Activated T-cell treated with anti-CD3 and anti-CD28 coated beads, Interleukin-2, amount 50 U/mL, for 48 hours (primary cell): ENCODE data around the gene ZRANB1.

Experiments
- DNase-seq, 2 experiments: peaks; one replicate each; pipeline ENCODE4 v3.0.0-alpha.2; 2020

The ZRANB1 gene

DNA sequence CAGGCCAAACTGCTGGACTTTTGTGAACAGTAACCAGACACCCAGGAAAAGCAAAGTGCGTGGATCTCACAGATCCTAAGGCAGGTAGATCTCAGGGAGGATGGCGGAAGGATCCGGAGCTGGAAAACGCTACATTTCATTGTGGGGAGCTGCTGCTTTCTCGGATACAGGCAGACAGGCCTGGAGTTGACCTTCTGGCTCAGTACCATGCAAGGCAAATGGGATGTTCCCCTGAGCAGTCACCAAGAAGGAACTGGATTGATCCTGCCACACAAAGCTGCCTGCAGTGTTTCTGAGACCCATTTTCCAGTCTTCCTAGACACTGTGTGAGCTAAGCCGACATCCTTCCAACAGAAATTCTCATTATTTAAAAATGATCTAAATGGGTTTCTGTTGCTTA, 65.5 kb downstream of the ZRANB1 start:
- DNase-seq = no peak

DNA sequence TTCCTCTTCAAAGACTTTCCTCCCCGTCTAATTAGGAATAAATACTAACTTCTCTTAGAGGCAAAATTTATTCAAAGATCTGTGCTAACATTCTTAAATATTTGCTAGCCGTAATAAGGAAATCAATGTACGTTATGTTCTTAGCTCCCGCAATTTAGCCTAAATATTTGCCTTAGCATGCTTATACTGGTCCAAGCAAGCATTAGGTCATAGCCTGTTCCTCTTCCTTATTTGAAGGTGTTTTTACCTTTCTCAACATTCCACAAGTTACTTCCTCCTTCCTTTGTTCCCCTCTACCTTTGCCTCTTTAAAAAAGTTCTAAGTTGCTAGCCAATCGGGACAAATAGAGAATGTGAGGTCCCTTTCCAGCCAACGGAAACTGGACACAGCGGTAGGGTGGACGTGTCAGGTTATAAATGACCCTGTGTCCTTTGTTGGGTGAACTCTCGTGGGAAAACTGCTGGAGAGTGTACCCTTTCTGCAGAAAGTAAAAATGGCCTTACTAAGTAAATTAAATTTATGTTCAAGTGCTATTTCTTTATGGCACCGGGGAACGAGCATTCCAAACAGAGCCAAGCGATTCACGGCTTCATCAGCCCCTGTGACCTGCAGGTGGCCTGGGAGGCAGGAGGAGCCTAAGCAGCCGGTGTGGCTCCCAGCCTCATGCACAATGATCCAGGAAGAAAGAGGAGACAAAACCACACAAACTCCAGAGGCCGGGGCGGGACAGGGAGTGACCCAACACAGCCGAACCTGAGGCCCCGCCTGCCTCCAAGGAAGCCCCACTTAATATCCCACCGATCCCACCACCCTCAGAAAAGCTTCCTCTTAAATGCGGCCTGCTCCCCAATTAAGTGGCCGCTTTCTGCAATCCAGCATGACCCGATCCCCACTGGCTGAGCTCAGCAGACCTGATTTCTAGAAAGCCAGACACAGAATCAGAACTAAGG, 67.0 kb downstream of the ZRANB1 start:
- DNase-seq = no peak

DNA sequence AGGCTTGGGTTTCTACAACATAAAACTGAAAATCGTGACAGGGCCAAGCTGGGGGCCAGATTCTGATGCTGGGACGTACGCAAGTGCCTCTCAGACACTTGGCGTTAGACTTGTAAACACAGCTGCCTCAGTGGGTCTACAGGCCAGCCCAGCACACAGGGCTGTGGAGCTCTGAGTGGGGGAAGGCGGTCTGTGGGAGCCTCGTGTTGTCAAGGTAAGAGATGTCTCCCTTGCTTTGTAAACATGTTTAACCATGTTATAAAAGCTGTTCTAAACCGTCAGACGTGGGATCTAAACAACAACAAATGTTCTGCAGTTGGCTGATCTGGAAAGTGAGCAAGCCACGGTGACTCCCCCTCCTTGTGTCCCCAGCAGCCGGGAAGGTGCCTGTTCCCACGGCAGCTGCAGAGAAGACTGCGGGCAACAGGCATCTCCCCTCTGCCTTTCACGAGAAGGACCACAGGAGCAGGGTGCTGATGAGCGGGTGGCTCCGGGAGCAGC, 67.8 kb downstream of the ZRANB1 start:
- DNase-seq = no peak

- DNase-seq = no peak
These were observed 68.4 kb downstream of the ZRANB1 start for GRCh38 chr10:125010362-125010761.

GRCh38 chr10:125011171-125011925, 69.4 kb downstream of the ZRANB1 start:
- DNase-seq = no peak

- DNase-seq = no peak
These were observed 70.2 kb downstream of the ZRANB1 start for GRCh38 chr10:125011926-125012705.

DNA sequence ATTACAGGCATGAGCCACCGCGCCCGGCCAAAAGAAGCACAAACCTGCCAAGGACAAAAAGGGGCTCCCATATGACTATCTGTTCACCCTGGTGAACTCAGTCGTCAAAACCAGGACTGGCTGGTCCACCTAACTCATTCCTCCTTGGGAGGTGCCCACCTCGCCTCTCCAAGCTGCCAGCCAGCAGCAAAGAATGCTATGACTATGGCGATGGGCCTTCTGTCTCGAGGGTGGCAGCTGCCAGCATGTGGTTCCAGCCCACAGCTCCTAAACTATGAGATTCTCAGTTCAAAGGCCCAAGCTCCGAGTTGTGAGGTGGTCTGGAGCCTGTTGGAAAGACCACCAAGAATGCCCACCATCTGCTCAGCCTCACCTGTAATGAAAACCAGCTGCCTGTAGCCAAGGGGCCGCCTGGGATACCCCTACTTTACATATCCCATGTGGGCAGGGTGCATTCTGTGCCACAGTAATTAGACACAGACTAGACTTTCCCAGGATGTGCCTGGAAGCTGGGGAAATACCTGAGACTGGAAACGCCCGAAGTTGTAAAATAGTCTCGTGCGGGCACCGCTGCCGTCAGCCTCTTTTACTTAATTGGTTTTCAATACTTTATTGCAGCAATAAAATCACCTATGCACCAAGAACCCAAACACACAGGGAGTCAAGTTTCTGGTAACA, 71.1 kb downstream of the ZRANB1 start:
- DNase-seq = no peak

- DNase-seq = no peak
These were observed 71.6 kb downstream of the ZRANB1 start for GRCh38 chr10:125013529-125013872.

- DNase-seq = no peak
These were observed 72.3 kb downstream of the ZRANB1 start for GRCh38 chr10:125014086-125014830.

GRCh38 chr10:125014836-125015355, 73.0 kb downstream of the ZRANB1 start:
- DNase-seq = no peak

DNA sequence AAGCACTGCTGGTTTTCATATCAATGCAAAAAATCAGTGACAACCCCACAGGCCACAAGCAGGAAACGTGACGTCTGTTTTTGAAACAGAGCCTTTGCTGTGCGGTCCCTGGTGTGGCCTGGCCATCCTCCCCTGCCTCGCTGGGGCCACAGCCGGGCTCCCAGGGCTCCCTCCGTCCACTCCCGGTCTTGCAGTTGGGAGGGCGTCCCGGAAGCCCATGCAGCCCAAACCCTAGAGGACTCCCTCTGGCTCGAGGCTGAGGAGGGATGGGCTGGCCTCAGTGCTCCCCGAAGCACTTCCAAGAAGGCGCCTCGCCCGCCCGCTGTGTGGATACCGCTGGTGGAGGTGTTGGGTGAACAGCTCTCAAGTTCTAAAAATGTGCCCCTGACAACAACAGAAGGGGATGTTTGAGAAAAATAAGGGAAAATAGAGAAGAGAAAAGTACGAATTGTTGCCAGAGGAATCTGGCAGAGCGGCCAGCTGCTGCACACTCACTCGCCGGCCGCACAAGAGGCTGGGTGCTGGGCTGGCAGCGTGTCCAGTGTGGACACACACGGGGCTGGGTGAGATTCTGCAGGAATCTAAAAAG, 73.5 kb downstream of the ZRANB1 start:
- DNase-seq = no peak

DNA sequence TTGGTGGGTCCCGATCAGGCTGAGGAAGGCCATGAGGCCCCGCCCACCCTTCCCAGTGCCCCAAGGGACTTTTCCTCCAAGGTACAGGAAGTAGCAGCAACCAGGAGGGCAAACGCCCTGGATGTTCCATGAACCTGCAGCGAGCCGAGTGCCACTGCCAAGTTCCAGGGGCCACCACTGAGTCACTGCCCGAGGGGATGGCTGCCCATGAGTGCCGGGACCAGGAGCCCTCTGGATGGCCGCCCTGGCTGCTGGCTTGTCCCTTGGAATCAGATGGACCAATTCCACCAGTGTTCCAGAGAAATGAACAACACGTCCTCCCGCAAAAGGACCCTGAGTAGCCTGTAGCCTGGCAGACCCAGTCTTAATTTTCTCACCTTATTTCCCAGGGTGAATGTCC, 74.2 kb downstream of the ZRANB1 start:
- DNase-seq = no peak

DNA sequence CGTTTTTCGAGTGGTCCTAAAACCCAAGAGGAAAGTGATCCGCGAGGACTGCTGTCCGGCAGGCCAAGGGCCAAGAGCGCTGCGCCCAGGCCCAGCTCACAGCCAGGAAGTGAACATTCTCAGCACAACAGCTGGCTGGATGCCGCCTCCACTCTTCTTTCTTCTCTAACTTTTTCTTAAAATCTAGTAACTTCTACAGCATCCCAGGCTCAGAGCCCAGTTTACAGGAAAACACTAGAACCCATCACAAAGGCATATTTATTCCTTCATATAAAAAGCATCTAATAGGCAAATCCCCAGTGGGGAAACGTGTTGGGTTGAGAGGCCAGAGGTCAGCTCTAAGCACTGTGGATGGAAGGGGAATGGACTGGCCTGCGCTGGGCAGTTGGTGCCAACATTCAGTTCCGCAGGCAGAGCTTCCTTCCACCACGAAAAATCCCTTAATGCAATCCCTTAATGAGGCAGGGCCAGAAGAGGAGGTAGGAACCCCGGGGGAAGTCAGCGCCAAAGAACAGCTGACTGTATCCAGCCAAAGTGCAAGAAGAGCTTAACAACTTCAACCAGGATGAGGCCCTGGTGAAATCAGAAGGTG, 74.8 kb downstream of the ZRANB1 start:
- DNase-seq = no peak

DNA sequence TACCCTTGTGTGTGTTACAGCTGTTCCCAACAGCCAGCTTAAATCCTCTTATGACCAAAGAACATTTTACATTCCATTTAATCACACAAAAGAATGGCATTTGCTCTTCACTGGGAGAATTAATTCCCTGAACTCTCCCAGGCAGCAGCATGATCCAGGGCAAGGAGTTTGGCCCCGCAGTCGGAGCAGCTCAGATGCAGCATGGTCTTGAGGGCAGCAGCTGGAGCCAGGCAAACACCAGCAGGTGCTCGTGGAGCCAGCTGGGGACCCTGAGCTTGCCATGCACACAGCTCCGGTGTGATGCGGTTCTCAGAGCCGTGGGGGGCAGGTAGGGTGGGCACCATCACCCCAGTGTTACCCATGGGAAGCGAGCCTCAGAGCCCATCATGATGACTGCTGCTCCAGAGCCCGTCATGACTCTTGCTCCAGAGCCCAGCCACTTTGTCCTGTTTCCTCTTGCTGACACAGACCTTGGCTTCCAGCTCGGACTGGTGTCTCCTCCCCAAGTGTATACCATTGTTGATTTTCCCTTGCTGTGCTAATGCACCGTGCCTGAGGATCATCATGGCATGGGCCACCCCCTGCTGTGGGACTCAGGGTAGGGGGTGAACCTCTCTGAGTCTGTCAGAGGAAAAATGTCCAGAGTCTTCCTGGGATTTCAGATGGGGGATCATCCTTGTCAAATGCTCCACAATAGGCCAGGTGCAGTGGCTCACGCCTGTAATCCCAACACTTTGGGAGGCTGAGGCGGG, 75.8 kb downstream of the ZRANB1 start:
- no peak for DNase-seq

- DNase-seq = no peak
These were observed 76.7 kb downstream of the ZRANB1 start for GRCh38 chr10:125018576-125019143.

DNA sequence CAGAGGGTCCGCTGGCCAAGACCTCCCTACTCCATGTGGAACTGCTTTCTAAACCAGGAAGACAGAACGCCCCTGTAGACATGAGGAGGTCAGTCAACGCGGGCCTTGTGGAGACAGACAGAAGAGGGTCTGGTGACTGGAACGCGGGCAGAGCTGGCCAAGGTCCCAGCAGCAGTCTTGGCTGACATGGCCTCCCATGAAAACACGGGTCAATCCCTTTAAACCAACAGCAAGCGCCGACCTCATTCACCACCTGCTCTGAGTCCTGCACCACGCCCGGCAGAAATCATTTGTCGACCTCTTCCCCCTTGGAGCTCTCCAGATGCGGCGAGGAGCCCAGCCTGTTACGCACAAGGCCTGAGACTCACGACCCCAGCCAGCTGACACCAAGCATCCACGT, 78.5 kb downstream of the ZRANB1 start:
- no peak for DNase-seq

GRCh38 chr10:125020871-125021270, 78.9 kb downstream of the ZRANB1 start:
- no peak for DNase-seq

DNA sequence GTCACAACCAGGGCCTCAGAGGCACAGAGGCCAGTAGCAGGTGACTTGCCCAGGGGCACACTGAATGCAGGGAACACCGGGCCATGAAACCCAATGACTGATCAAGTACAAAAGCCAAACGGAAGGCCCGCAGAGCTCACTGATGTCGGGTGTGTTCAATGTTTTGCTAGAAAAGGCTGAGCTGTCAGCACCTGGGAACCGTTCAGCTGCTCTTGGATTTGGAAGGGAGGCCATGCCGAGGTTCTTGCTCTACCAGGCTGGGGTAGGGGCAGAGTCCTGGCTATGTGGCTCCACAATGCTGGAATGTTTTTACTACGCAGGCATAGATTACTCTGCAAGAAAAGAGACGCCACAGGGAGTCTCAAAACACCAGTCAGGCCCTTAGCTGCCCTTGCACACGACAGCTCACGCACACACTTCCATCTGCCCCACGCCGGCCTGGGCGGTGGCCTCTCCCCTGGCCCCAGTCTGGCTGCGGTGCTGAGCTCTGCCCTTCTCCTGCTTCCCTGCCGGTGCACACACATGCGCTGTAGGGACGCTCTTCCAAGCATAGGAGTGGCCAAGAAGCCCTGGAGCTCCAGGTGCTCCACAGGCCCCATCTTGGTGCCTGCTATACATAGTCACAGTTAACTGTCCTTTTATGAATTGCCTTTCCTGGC, 79.9 kb downstream of the ZRANB1 start:
- no peak for DNase-seq

DNA sequence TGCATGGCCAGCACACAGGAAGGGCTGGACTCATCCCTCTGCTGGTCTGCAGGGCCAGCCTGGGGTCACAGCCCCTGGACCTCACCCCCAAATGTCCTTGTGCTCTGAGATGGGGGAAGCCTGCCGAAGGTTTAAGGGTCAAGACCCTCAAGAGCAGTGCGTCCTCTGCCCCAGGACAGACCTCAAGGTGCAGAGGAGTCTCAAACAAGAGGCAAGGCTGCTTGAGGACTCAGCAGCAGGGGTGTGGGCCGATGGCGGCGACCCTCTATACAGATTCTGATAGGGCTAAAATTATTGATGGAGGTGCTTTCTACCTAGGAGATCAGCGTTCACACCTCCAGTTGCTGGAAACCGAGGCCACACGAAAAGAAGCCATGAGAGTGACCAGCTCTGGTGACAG, 80.7 kb downstream of the ZRANB1 start:
- DNase-seq = no peak
